Measurements from ENCODE around the gene THY1.

- TF ChIP-seq, protein P1, sequence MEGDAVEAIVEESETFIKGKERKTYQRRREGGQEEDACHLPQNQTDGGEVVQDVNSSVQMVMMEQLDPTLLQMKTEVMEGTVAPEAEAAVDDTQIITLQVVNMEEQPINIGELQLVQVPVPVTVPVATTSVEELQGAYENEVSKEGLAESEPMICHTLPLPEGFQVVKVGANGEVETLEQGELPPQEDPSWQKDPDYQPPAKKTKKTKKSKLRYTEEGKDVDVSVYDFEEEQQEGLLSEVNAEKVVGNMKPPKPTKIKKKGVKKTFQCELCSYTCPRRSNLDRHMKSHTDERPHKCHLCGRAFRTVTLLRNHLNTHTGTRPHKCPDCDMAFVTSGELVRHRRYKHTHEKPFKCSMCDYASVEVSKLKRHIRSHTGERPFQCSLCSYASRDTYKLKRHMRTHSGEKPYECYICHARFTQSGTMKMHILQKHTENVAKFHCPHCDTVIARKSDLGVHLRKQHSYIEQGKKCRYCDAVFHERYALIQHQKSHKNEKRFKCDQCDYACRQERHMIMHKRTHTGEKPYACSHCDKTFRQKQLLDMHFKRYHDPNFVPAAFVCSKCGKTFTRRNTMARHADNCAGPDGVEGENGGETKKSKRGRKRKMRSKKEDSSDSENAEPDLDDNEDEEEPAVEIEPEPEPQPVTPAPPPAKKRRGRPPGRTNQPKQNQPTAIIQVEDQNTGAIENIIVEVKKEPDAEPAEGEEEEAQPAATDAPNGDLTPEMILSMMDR (IDR thresholded peaks at IDR 0.05; ENCODE audit: low read depth, low read length), result no peak
- no peak for TF ChIP-seq POLR2A (IDR thresholded peaks at IDR 0.05; ENCODE audit: extremely low read depth, insufficient read length)
- no peak for TF ChIP-seq MAX (IDR thresholded peaks at IDR 0.05; ENCODE audit: low read depth, low read length)
- no peak for TF ChIP-seq MYC (IDR thresholded peaks at IDR 0.05; ENCODE audit: low read depth, low read length)
Measured at GRCh38 chr11:119446871-119447663, 24.1 kb upstream of the THY1 start.

All from NB4 (cell line).